Stimulated activated CD8-positive, alpha-beta memory T cell treated with anti-CD3 and anti-CD28 coated beads, Interleukin-15, amount 100 ng/mL, for 24 hours (primary cell): ENCODE data around the gene FGF22.
"Not testable (repeated sequence)": the region's sequence is repeated elsewhere in the genome, so short reads cannot be mapped to it uniquely, and the experiment has no call there.

ENCODE experiments used
- DNase-seq: peaks from one replicate; pipeline ENCODE4 v3.0.0-alpha.2; 2020; ENCODE audit warnings: low read depth

Gene FGF22

GRCh38 chr19:639253-640160 lies at the start of gene FGF22:
FGF22 (plus strand) TSS chr19:639879; CDS start chr19:639926, 47 bp downstream.
- peak; percentile 94 for DNase-seq

- no peak for DNase-seq
These were observed 49.3 kb upstream of the FGF22 start for GRCh38 chr19:590396-590745.

- DNase-seq, result no peak
These were observed 49.0 kb upstream of the FGF22 start for GRCh38 chr19:590750-591098.

GRCh38 chr19:591099-591958 lies 48.4 kb upstream of the FGF22 start:
- DNase-seq, result no peak

GRCh38 chr19:592101-592500 lies 47.6 kb upstream of the FGF22 start:
- no peak for DNase-seq

- DNase-seq, result no peak
These were observed 46.6 kb upstream of the FGF22 start for GRCh38 chr19:593055-593454.

GRCh38 chr19:593505-593904 lies 46.2 kb upstream of the FGF22 start:
- no peak for DNase-seq

- no peak for DNase-seq
These were observed 45.3 kb upstream of the FGF22 start for GRCh38 chr19:594265-594870.

- DNase-seq, result no peak
These were observed 44.1 kb upstream of the FGF22 start for GRCh38 chr19:595326-596262.

- no peak for DNase-seq
These were observed 43.4 kb upstream of the FGF22 start for GRCh38 chr19:596263-596655.

- no peak for DNase-seq
These were observed 42.0 kb upstream of the FGF22 start for GRCh38 chr19:597406-598315.

GRCh38 chr19:601310-601709 lies 38.4 kb upstream of the FGF22 start:
- no peak for DNase-seq

GRCh38 chr19:601790-602189 lies 37.9 kb upstream of the FGF22 start:
- no peak for DNase-seq

- no peak for DNase-seq
These were observed 37.0 kb upstream of the FGF22 start for GRCh38 chr19:602391-603301.

- DNase-seq, result not testable (repeated sequence)
These were observed 36.4 kb upstream of the FGF22 start for GRCh38 chr19:603302-603639.

- not testable (repeated sequence) for DNase-seq
These were observed 35.9 kb upstream of the FGF22 start for GRCh38 chr19:603779-604178.

- no peak for DNase-seq
These were observed 35.3 kb upstream of the FGF22 start for GRCh38 chr19:604355-604754.

GRCh38 chr19:605061-605971 lies 34.4 kb upstream of the FGF22 start:
- DNase-seq, result not testable (repeated sequence)
